HAP-1 (cell line): Measurements from ENCODE around the gene RIMS1.
"Not testable (repeated sequence)": the region's sequence is repeated elsewhere in the genome, so short reads cannot be mapped to it uniquely, and the experiment has no call there.

ENCODE experiments used
- DNase-seq, 2 experiments: peaks; one replicate each; pipeline ENCODE4 v3.0.0-alpha.2; 2016 to 2020; ENCODE audit warnings: low spot score in 2 of 2
- H3K27me3 ChIP-seq: fragments of 250-450 bp; sonication (Bioruptor Pico); 2 replicates; pipeline ENCODE4 v1.5.1; 2020; ENCODE audit warnings: low read depth, mild to moderate bottlenecking, moderate library complexity
- H3K36me3 ChIP-seq: fragments of 250-450 bp; sonication (Bioruptor Pico); replicated peaks from 2 replicates; pipeline ENCODE4 v1.5.1; 2020; ENCODE audit warnings: mild to moderate bottlenecking
- H3K4me1 ChIP-seq: fragments of 250-450 bp; sonication (Bioruptor Pico); 2 replicates; pipeline ENCODE4 v1.5.1; 2020; ENCODE audit warnings: mild to moderate bottlenecking
- H3K4me3 ChIP-seq: fragments of 250-450 bp; sonication (Bioruptor Pico); 2 replicates; pipeline ENCODE4 v1.5.1; 2020; ENCODE audit warnings: mild to moderate bottlenecking, moderate library complexity
- H3K9me3 ChIP-seq: fragments of 250-450 bp; sonication (Bioruptor Pico); 2 replicates; pipeline ENCODE4 v1.5.1; 2020; ENCODE audit warnings: mild to moderate bottlenecking, moderate library complexity
- in situ Hi-C: fragments of 300-500 bp; cut with MboI; formaldehyde crosslinking; loops from 3 replicates; pipeline ENCODE4 v1.14.3; 2020; ENCODE audit warnings: low sequenced_read_pairs, inconsistent platforms, mixed read lengths

The RIMS1 gene

GRCh38 chr6:72290620-72291019 lies 404.3 kb downstream of the RIMS1 start:
- Histone ChIP-seq H3K27me3 (peaks cover 26% of the 10 kb centered on the region), H3K4me1 (no peaks in the 10 kb centered on the region), H3K36me3 (no peaks in the 10 kb centered on the region; the same call in 1 of the 2 replicates), H3K4me3 (no peak overlapping the region), H3K9me3 (no peaks in the 10 kb centered on the region)
- DNase-seq, result no peak
- in situ Hi-C loops, result no loop called here

DNA sequence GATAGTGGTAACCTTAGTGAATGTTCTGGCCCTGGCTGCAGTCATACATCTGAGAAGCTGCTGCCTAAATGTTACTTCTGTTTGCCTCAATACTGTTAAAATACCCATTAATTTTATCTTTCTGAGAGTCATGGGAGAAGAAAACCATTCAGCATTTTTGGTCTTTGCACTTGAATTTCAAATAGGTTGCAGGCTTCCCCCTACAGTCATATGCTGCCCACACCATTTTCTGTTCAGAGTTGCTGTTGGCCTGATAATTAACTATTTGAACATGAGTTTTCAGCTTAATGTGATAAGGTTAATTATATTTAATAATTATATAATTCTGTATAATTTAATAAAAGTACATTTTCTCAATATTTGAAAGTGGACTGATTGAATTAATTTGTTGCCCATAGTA lies 410.0 kb downstream of the RIMS1 start:
- no peak for DNase-seq
- in situ Hi-C loops, result no loop called here
- H3K4me1 ChIP-seq, result no peaks in the 10 kb centered on the region

DNA sequence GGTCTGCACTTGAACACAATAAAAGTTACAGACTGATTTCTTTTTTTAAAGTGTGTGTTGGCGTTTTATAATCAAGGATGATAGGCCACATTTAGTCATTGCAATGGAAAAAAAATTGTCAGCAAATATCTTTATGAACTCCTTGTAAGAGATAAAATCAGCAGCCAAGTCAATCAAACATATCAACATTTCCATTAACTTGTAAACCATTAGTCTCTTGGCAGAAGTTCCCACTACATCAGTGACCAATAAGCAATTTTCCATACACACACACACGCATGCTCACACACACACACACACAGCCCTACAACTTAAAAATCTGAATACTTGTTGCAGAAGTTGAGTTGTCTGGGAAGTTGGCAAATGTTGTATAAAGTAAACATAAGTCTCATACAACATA lies 419.6 kb downstream of the RIMS1 start:
- no peaks in the 10 kb centered on the region for H3K9me3 ChIP-seq
- DNase-seq, result no peak

More for the DNA sequence above, 410.0 kb downstream of the RIMS1 start:
- Histone ChIP-seq H3K36me3 (no peaks in the 10 kb centered on the region), H3K27me3 (peaks cover 32% of the 10 kb centered on the region), H3K9me3 (no peaks in the 10 kb centered on the region), H3K4me3 (no peak overlapping the region)

GRCh38 chr6:72316675-72317380 lies 430.5 kb downstream of the RIMS1 start:
- Histone ChIP-seq H3K4me3 (no peak overlapping the region), H3K27me3 (peaks cover 9% of the 10 kb centered on the region), H3K9me3 (no peaks in the 10 kb centered on the region), H3K4me1 (no peaks in the 10 kb centered on the region), H3K36me3 (no peaks in the 10 kb centered on the region)
- in situ Hi-C loops, result no loop called here
- no peak for DNase-seq

More for the DNA sequence above, 419.6 kb downstream of the RIMS1 start:
- no peak overlapping the region for H3K4me3 ChIP-seq
- in situ Hi-C loops, result no loop called here
- no peaks in the 10 kb centered on the region; the same call in 1 of the 2 replicates for H3K27me3 ChIP-seq
- no peaks in the 10 kb centered on the region for H3K4me1 ChIP-seq
- H3K36me3 ChIP-seq, result no peaks in the 10 kb centered on the region

- H3K4me3 ChIP-seq, result no peak overlapping the region
- peaks cover 12% of the 10 kb centered on the region for H3K27me3 ChIP-seq
- no peaks in the 10 kb centered on the region for H3K36me3 ChIP-seq
- in situ Hi-C loops, result no loop called here
- no peak for DNase-seq
- no peaks in the 10 kb centered on the region for H3K9me3 ChIP-seq
- no peaks in the 10 kb centered on the region for H3K4me1 ChIP-seq
Observed at GRCh38 chr6:72321788-72322187, 435.4 kb downstream of the RIMS1 start.

- H3K9me3 ChIP-seq, result no peaks in the 10 kb centered on the region
- H3K27me3 ChIP-seq, result peaks cover 12% of the 10 kb centered on the region
- DNase-seq, result no peak
- H3K4me1 ChIP-seq, result no peaks in the 10 kb centered on the region
- H3K4me3 ChIP-seq, result no peak overlapping the region
- in situ Hi-C loops, result no loop called here
- H3K36me3 ChIP-seq, result no peaks in the 10 kb centered on the region
Observed at GRCh38 chr6:72322771-72323170, 436.4 kb downstream of the RIMS1 start.

GRCh38 chr6:72324591-72324990 lies 438.2 kb downstream of the RIMS1 start:
- no peak for DNase-seq
- Histone ChIP-seq H3K9me3 (no peaks in the 10 kb centered on the region), H3K4me3 (no peak overlapping the region), H3K4me1 (no peaks in the 10 kb centered on the region), H3K36me3 (no peaks in the 10 kb centered on the region), H3K27me3 (0 out of 2 replicates have a peak, but pooled peaks cover 7% of the 10 kb centered on the region)
- in situ Hi-C loops, result no loop called here

GRCh38 chr6:72328775-72329174 lies 442.4 kb downstream of the RIMS1 start:
- H3K27me3 ChIP-seq, result 0 out of 2 replicates have a peak, but pooled peaks cover 2% of the 10 kb centered on the region
- in situ Hi-C loops, result no loop called here
- DNase-seq, result no peak
- H3K36me3 ChIP-seq, result no peaks in the 10 kb centered on the region
- H3K4me3 ChIP-seq, result no peak overlapping the region
- no peaks in the 10 kb centered on the region for H3K4me1 ChIP-seq
- H3K9me3 ChIP-seq, result no peaks in the 10 kb centered on the region

DNA sequence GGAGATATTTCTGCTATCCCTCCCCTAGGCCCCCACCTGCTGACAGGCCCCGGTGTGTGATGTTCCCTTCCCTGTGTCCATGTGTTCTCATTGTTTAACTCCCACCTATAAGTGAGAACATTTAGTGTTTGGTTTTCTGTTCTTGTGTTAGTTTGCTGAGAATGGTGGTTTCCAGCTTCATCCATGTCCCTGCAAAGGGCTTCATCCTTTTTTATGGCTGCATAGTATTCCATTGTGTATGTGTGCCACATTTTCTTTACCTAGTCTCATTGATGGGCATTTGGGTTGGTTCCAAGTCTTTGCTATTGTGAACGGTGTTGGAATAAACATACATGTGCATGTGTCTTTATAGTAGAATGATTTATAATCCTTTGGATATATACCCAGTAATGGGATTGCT lies 448.9 kb downstream of the RIMS1 start:
- H3K4me3 ChIP-seq, DNase-seq, H3K27me3 ChIP-seq, H3K9me3 ChIP-seq, in situ Hi-C loops, H3K36me3 ChIP-seq, H3K4me1 ChIP-seq: not testable (repeated sequence)

DNA sequence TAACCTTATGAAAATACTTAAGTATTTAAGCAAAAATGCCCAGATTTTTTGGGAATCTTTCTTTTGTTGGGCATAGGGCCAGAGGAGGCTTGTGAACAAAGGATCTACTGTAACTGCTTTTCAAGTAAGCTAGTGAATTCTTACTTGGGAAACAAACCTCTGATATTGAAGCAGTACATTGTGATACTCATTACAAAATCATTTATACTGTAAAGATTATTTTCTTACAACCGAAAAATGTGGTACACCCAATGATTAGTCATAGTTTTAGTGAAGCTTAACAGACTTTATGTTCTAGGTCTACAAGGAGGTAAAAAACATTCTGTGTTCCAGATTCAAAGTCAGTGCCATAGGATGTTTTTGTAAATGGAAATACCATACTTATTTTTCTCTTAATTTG lies 462.6 kb downstream of the RIMS1 start:
- no peaks in the 10 kb centered on the region for H3K36me3 ChIP-seq
- H3K4me3 ChIP-seq, result no peak overlapping the region
- no peaks in the 10 kb centered on the region; the same call in 1 of the 2 replicates for H3K4me1 ChIP-seq
- no peaks in the 10 kb centered on the region for H3K9me3 ChIP-seq
- no peak for DNase-seq
- in situ Hi-C loops, result no loop called here
- H3K27me3 ChIP-seq, result no peaks in the 10 kb centered on the region

GRCh38 chr6:72350296-72350881 lies 464.0 kb downstream of the RIMS1 start:
- no peaks in the 10 kb centered on the region for H3K36me3 ChIP-seq
- no peaks in the 10 kb centered on the region for H3K9me3 ChIP-seq
- in situ Hi-C loops, result no loop called here
- H3K4me1 ChIP-seq, result no peaks in the 10 kb centered on the region; the same call in 1 of the 2 replicates
- DNase-seq, result peak; percentile 11 to 58
- no peak overlapping the region for H3K4me3 ChIP-seq
- H3K27me3 ChIP-seq, result no peaks in the 10 kb centered on the region

DNA sequence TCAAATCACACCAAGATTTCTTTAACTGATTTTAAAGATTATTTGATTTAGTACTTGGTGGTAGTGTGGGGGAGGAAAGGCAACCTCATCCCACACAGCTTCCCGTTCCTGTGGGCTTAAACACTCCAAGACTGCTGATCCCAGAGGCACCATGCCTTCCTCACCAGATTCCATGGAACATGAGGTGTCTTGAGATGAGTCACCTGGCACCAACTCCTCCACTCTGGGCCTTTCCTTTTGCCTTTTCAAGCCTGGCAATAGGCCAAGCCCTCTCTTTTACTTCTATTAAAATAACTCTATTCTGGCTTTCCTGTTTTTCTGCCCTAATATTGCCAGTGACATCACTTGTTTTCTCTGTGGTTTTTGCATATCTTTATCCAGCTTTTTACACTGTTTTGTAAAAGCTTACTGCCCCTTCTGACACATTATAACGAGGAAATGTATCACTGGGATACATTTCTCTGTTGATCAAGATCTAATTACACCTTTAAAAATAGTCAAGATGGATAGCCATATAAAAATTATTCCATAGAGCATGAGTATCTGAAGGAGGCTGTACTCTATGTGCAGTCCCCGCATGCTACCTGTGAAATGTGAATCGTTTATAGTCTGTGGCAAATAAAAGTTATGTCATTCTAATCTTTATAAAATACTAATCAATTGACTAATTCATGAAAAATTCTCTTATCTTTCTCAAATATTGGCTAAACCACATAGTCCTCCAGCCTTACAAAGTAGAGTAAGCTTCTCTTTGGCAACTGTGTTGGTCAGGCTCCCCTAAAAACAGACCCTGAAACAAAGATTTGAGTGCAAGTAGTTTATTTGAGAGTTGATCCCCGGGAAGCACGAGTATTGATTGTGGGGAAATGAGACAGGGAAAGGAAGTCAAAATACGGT lies 477.7 kb downstream of the RIMS1 start:
- Histone ChIP-seq H3K4me1 (no peaks in the 10 kb centered on the region), H3K36me3 (no peaks in the 10 kb centered on the region), H3K9me3 (no peaks in the 10 kb centered on the region), H3K27me3 (no peaks in the 10 kb centered on the region; the same call in none of the 2 replicates), H3K4me3 (no peak overlapping the region)
- in situ Hi-C loops, result no loop called here
- no peak for DNase-seq

DNA sequence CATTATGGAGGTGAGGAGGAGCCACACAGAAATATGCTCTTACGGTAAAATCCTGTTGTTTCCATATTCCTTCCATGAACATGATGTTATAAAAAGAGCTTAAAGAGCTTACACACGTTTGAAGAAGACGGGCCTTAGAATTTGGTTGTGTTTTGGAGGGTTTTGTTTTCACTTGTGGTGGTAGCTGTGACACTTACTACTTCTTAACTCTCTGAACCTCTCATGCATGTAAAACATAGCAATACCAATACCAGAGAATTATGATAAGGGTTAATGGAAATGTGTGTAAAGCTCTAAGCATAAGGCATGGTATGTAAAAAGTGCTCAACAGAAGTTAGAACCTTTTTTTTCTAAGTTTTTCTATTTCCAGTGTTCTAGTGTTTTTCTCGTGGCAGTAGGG lies 479.4 kb downstream of the RIMS1 start:
- DNase-seq, result no peak
- Histone ChIP-seq H3K36me3 (no peaks in the 10 kb centered on the region), H3K27me3 (no peaks in the 10 kb centered on the region; the same call in none of the 2 replicates), H3K4me3 (no peak overlapping the region), H3K9me3 (no peaks in the 10 kb centered on the region), H3K4me1 (no peaks in the 10 kb centered on the region)
- in situ Hi-C loops, result no loop called here

GRCh38 chr6:72367439-72367838 lies 481.1 kb downstream of the RIMS1 start:
- Histone ChIP-seq H3K9me3 (no peaks in the 10 kb centered on the region), H3K4me3 (no peak overlapping the region), H3K4me1 (no peaks in the 10 kb centered on the region), H3K27me3 (no peaks in the 10 kb centered on the region; the same call in none of the 2 replicates), H3K36me3 (no peaks in the 10 kb centered on the region)
- in situ Hi-C loops, result no loop called here
- no peak for DNase-seq
